ENCODE results near the gene SNX9. TPM values are rescaled to one million over a fixed set of nuclear protein-coding genes. Genes with fewer than 3 reads are reported as not detected.

The SNX9 gene
- total and polyA plus RNA-seq, 2 of the 8 experiments (the other 6 are each of a cell fraction or from before 2014, with no cell fraction given): 11.8 to 23.2 TPM

DNA sequence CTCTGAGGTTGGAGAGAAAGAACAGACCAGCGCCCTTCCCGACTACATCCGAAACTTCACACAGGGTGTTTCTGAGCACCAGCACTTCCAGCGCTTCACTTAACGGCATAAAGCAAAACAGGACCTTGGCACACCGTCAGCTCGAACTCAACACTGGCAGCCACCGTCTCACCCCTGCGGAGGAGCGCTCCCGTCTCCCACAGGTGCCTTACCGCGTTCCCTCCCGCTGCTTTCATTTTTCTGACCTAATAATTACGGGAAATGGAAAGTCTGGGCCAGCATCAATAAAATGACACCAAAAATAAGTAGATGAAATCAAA is 120.9 kb downstream of the SNX9 start:
- Histone ChIP-seq H4K5ac (ENCODE audit: insufficient read length, low read depth, low read length) (no peak overlapping the region), H2AFZ (ENCODE audit: low read length) (no peak overlapping the region), H3K79me1 (ENCODE audit: low read depth, low read length) (no peaks in the 10 kb centered on the region), H3K27me3 (replicated peaks in 1 of 4; ENCODE audit: control insufficient read depth in 3 of 4, extremely low read depth in 1 of 4, insufficient read depth in 3 of 4, low read length in 3 of 4) (no peaks in the 10 kb centered on the region), H2BK15ac (ENCODE audit: low read length) (no peak overlapping the region), H3K4ac (replicated peaks; ENCODE audit: insufficient read length, low read depth, low read length) (no peak overlapping the region), H3K36me3 (ENCODE audit: control insufficient read depth in 2 of 4, insufficient read depth in 4 of 4, low read length in 3 of 4) (peaks cover 6 to 35% (median 21%) of the 10 kb centered on the region in 4 experiments), H3K23ac (ENCODE audit: insufficient read length) (no peak overlapping the region), H3K4me1 (replicated peaks in 1 of 4; ENCODE audit: control insufficient read depth in 3 of 4, insufficient read depth in 4 of 4, low read length in 3 of 4) (no peaks in the 10 kb centered on the region), H3K79me2 (ENCODE audit: control insufficient read depth in 1 of 2, insufficient read depth in 2 of 2, low read length in 2 of 2) (no peaks in the 10 kb centered on the region), H4K91ac (replicated peaks; ENCODE audit: insufficient read length, low read length) (no peak overlapping the region), H3K9ac (replicated peaks in 1 of 4; ENCODE audit: extremely low read depth in 1 of 4, low read depth in 3 of 4, low read length in 3 of 4) (no peak overlapping the region), H3K14ac (ENCODE audit: insufficient read length) (no peak overlapping the region), H3K27ac (ENCODE audit: low read depth, low read length) (no peak overlapping the region), H3K18ac (ENCODE audit: extremely low read depth, low read length) (no peak overlapping the region), H3K4me3 (ENCODE audit: extremely low read depth in 1 of 4, insufficient read depth in 2 of 4, low read depth in 3 of 4, low read length in 4 of 4) (no peak overlapping the region), H2AK5ac (ENCODE audit: low read depth, low read length) (no peak overlapping the region), H2BK20ac (ENCODE audit: low read length) (no peak overlapping the region), H2BK5ac (ENCODE audit: low read depth, low read length) (no peak overlapping the region), H3K4me2 (ENCODE audit: insufficient read depth in 1 of 2, low read depth in 2 of 2, low read length in 2 of 2) (no peak overlapping the region), H3K23me2 (ENCODE audit: low read depth, low read length) (no peaks in the 10 kb centered on the region), H4K8ac (ENCODE audit: extremely low read depth, insufficient read depth, low read length) (no peak overlapping the region), H4K20me1 (replicated peaks in 1 of 2; ENCODE audit: control insufficient read depth in 1 of 2, insufficient read depth in 2 of 2, low read length in 2 of 2) (no peaks in the 10 kb centered on the region), H2BK120ac (replicated peaks; ENCODE audit: low read depth, low read length) (no peak overlapping the region), H2BK12ac (ENCODE audit: low read depth, low read length) (no peak overlapping the region), H3K56ac (replicated peaks; ENCODE audit: insufficient read length, low read depth, low read length) (no peak overlapping the region), H3K9me3 (ENCODE audit: insufficient read depth in 2 of 2, low read depth in 1 of 2, low read length in 1 of 2) (no peaks in the 10 kb centered on the region)
- FAIRE-seq (no peak), DNase-seq (ENCODE audit: low read depth in 1 of 2, low spot score in 2 of 2) (no peak)
- 96% methylated on average over 15 of the region's 15 CpGs; no CpG with 5 or more reads in 1 of the 2 experiments for WGBS, 2 experiments (ENCODE audit: extremely low coverage in 1 of 2, insufficient coverage in 1 of 2, insufficient read length in 1 of 2, insufficient replicate concordance in 2 of 2, low coverage in 1 of 2, low lambda C conversion rate in 2 of 2, missing lambda C conversion rate in 1 of 2)
- ChIA-PET POLR2A (ENCODE audit: partially characterized antibody) (no interaction called here), CTCF (ENCODE audit: partially characterized antibody) (interaction anchor here (1.5 kb wide), 1 partner anchor 128 kb away, joined by 3 read pairs; no protein-coding TSS in a partner anchor)
- TF ChIP-seq SIN3A (conservative IDR thresholded peaks at IDR 0.05 in 1 of 2, IDR thresholded peaks at IDR 0.05 in 1 of 2; ENCODE audit: low read depth in 1 of 2, low read length in 2 of 2): no peak
- TF ChIP-seq TBP (IDR thresholded peaks at IDR 0.05; ENCODE audit: low read depth, low read length): no peak
- no peak for TF ChIP-seq KDM5A (IDR thresholded peaks at IDR 0.05; ENCODE audit: low read length)
- no peak for TF ChIP-seq RFX5 (IDR thresholded peaks at IDR 0.05; ENCODE audit: borderline replicate concordance, low read depth, low read length)
- no peak for TF ChIP-seq RXRA (IDR thresholded peaks at IDR 0.05; ENCODE audit: insufficient read depth, low read depth, low read length)
- TF ChIP-seq SP1 (IDR thresholded peaks at IDR 0.05; ENCODE audit: low read depth, low read length): no peak
- no peak for TF ChIP-seq EP300 (IDR thresholded peaks at IDR 0.05; ENCODE audit: borderline replicate concordance in 1 of 2, low read depth in 2 of 2, low read length in 2 of 2)
- TF ChIP-seq CBX8 (IDR thresholded peaks at IDR 0.05; ENCODE audit: borderline replicate concordance, low read depth, low read length): no peak
- no peak for TF ChIP-seq HDAC6 (IDR thresholded peaks at IDR 0.05; ENCODE audit: low read depth, low read length)
- no peak for TF ChIP-seq ASH2L (IDR thresholded peaks at IDR 0.05; ENCODE audit: low read length)
- TF ChIP-seq, protein P1, sequence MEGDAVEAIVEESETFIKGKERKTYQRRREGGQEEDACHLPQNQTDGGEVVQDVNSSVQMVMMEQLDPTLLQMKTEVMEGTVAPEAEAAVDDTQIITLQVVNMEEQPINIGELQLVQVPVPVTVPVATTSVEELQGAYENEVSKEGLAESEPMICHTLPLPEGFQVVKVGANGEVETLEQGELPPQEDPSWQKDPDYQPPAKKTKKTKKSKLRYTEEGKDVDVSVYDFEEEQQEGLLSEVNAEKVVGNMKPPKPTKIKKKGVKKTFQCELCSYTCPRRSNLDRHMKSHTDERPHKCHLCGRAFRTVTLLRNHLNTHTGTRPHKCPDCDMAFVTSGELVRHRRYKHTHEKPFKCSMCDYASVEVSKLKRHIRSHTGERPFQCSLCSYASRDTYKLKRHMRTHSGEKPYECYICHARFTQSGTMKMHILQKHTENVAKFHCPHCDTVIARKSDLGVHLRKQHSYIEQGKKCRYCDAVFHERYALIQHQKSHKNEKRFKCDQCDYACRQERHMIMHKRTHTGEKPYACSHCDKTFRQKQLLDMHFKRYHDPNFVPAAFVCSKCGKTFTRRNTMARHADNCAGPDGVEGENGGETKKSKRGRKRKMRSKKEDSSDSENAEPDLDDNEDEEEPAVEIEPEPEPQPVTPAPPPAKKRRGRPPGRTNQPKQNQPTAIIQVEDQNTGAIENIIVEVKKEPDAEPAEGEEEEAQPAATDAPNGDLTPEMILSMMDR (IDR thresholded peaks at IDR 0.05; ENCODE audit: control extremely low read depth in 1 of 3, insufficient read depth in 1 of 3, low read depth in 1 of 3, low read length in 3 of 3): no peak
- TF ChIP-seq POU5F1 (IDR thresholded peaks at IDR 0.05; ENCODE audit: low read depth, low read length): no peak

All from H1 (cell line).